Left renal cortex interstitium (tissue), 4 donors: ENCODE data around the gene CRMP1. TPM values are rescaled to one million over a fixed set of nuclear protein-coding genes. Genes with fewer than 3 reads are reported as not detected.

Experiments
- DNase-seq, 4 donors: peaks; one replicate each; pipeline ENCODE4 v3.0.0-alpha.2; 2013; ENCODE audit warnings: low read depth in 4 of 4, low spot score in 2 of 4, missing footprints in 1 of 4
- polyA plus RNA-seq, 4 donors: library from polyadenylated mRNA; unstranded; fragments of 120-200 nt; gene quantifications; one replicate each; pipeline ENCODE4 v1.2.1, GENCODE V29; 2013; ENCODE audit not compliant: insufficient read length in 4 of 4

CRMP1 gene
- polyA plus RNA-seq: 10 to 100 TPM; 39.5 to 66.7 (median 57.7) TPM

GRCh38 chr4:5893004-5893580, at the start of gene CRMP1:
Gene CRMP1, minus strand, starts transcription at chr4:5893086. Its CDS starts 117 bp downstream, at chr4:5892969.
- DNase-seq: no peak

GRCh38 chr4:5941601-5942000, 48.7 kb upstream of the CRMP1 start:
- DNase-seq: no peak

GRCh38 chr4:5940470-5941203, 47.8 kb upstream of the CRMP1 start:
- no peak for DNase-seq

GRCh38 chr4:5933996-5934831, 41.3 kb upstream of the CRMP1 start:
- no peak for DNase-seq

GRCh38 chr4:5933116-5933515, 40.2 kb upstream of the CRMP1 start:
- no peak for DNase-seq

GRCh38 chr4:5932035-5932568, 39.2 kb upstream of the CRMP1 start:
- no peak for DNase-seq

- DNase-seq: no peak
Observed at GRCh38 chr4:5931526-5931925, 38.6 kb upstream of the CRMP1 start.

- DNase-seq: no peak
Observed at GRCh38 chr4:5930876-5931275, 38.0 kb upstream of the CRMP1 start.

- no peak for DNase-seq
Observed at GRCh38 chr4:5930456-5930855, 37.6 kb upstream of the CRMP1 start.

- DNase-seq: no peak
Observed at GRCh38 chr4:5928844-5929420, 36.0 kb upstream of the CRMP1 start.

- DNase-seq: no peak
Observed at GRCh38 chr4:5928274-5928673, 35.4 kb upstream of the CRMP1 start.

- DNase-seq: no peak
Observed at GRCh38 chr4:5927747-5928146, 34.9 kb upstream of the CRMP1 start.

- DNase-seq: no peak
Observed at GRCh38 chr4:5927116-5927515, 34.2 kb upstream of the CRMP1 start.

GRCh38 chr4:5926598-5926997, 33.7 kb upstream of the CRMP1 start:
- DNase-seq: no peak

- DNase-seq: no peak
Observed at GRCh38 chr4:5925419-5926200, 32.7 kb upstream of the CRMP1 start.

GRCh38 chr4:5924461-5925125, 31.7 kb upstream of the CRMP1 start:
- no peak for DNase-seq

GRCh38 chr4:5923376-5923775, 30.5 kb upstream of the CRMP1 start:
- no peak for DNase-seq

- no peak for DNase-seq
Observed at GRCh38 chr4:5922556-5922955, 29.7 kb upstream of the CRMP1 start.

- DNase-seq: no peak
Observed at GRCh38 chr4:5921981-5922380, 29.1 kb upstream of the CRMP1 start.
